ENCODE measurements around the gene ASB18.
"Not testable (repeated sequence)": the region's sequence is repeated elsewhere in the genome, so short reads cannot be mapped to it uniquely, and the experiment has no call there.

The ASB18 gene

DNA sequence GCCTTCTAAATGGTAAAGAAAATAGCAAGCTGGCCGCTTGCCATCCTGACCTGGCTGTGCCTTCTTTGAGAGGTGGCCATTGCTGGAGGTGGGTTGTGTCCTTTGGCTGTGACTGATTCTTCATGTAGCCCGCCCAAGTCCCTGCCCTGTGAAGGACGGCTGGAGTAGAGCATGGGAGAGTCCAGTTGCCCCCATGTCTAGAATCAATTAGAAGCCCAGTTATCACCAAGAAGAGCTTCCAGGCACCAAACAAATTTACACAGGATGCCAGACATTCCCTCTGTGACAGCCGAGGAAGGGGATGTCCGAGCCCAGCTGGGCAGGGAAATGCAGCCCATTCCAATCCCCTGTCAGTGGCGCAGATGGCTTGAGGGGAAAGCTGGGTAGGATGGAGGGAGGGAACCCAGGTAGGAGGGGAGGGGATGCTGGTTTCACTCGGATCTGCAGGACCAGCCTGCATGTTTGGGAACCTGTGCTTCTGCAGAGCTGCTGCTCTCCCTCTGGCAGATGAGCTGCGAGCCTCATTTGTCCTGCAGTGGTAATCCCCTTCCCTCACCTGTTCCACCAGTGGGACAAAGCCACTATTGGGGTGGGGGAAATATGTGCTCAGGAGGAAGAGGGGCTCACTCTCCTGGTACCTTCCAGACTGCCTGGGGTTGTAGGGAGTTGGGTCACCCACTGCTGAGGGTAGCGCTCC is 25.7 kb upstream of the ASB18 start:
- CTCF ChIA-PET: no interaction called here
- no peak for DNase-seq (ENCODE audit: low read depth, low spot score)
- TF ChIP-seq, protein P1, sequence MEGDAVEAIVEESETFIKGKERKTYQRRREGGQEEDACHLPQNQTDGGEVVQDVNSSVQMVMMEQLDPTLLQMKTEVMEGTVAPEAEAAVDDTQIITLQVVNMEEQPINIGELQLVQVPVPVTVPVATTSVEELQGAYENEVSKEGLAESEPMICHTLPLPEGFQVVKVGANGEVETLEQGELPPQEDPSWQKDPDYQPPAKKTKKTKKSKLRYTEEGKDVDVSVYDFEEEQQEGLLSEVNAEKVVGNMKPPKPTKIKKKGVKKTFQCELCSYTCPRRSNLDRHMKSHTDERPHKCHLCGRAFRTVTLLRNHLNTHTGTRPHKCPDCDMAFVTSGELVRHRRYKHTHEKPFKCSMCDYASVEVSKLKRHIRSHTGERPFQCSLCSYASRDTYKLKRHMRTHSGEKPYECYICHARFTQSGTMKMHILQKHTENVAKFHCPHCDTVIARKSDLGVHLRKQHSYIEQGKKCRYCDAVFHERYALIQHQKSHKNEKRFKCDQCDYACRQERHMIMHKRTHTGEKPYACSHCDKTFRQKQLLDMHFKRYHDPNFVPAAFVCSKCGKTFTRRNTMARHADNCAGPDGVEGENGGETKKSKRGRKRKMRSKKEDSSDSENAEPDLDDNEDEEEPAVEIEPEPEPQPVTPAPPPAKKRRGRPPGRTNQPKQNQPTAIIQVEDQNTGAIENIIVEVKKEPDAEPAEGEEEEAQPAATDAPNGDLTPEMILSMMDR (IDR thresholded peaks at IDR 0.05; ENCODE audit: insufficient read depth, low read length, missing control alignments): no peak
- POLR2A ChIA-PET: no interaction called here
- H3K4me3 ChIP-seq (ENCODE audit: low read depth, low read length): no peak overlapping the region

DNA sequence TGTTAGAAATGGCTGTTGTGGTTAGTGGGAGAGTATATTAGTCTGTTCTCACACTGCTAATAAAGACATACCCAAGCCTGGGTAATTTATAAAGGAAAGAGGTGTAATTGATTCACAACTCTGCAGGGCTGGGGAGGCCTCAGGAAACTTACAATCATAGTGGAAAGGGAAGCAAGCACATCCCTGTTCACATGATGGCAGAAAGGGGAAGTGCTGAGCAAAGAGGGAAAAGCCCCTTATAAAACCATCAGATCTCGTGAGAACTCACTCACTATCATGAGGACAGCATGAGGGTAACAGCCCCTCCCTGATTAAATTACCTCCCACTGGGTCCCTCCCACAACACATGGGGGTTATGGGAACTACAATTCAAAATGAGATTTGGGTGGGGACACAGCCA is 24.2 kb upstream of the ASB18 start:
- DNase-seq (ENCODE audit: low read depth, low spot score); CTCF ChIA-PET; H3K4me3 ChIP-seq (ENCODE audit: low read depth, low read length); POLR2A ChIA-PET: not testable (repeated sequence)

DNA sequence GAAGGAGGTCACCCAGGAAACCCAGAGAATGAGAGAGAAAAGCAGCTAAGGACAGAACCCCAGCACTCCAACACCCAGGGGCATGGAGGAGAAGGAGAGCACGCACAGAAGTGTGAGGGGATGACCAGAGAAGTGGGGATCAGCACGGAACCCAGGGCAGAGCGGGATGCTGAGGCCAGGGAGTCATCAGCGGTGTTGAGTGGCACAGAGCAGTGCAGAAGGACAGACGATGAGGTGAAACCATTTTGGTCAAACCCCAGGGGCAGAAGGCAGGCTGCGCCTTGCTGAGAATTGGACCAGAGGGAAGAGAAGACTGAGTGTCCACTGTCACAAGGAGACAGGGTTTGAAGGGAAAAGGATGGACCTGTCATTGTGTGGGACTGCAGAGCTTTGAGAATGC is 23.4 kb upstream of the ASB18 start:
- TF ChIP-seq, protein P1 (IDR thresholded peaks at IDR 0.05; ENCODE audit: insufficient read depth, low read length, missing control alignments): no peak
- no peak for DNase-seq (ENCODE audit: low read depth, low spot score)
- ChIA-PET CTCF (no interaction called here), POLR2A (no interaction called here)
- H3K4me3 ChIP-seq (ENCODE audit: low read depth, low read length): no peak overlapping the region

DNA sequence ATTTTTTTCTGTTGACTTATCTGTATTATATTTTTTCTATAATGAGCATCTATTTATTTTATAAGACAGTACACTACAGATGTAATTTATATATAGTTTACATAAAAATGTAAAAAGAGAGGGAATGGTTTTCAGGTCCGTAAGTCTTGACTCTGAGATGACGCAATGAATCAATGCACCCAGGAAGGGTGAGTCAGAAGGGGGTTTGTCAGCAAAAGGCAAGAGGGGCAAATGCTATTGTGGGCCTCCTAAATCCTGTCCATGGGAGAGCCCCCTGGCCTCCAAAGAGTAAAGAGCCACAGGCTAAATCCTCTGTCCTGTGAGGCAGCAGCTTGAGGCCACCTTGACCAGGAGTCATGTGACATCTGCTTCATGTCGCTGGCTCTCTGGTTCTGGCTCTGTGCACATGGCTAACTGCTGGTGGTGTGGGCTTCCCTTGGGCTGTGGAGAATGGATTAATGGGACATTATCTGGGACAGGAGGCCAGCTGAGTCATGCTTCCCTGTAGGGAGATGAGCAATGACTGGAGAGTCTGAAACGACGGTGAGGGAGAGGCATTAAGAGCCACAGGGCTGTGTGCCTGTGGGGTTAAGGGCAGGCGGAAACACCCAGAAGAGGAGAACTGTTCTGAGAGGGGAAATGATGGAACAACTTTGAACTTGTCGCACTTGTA is 22.8 kb upstream of the ASB18 start:
- POLR2A ChIA-PET: no interaction called here
- no peak overlapping the region for H3K4me3 ChIP-seq (ENCODE audit: low read depth, low read length)
- TF ChIP-seq, protein P1 (IDR thresholded peaks at IDR 0.05; ENCODE audit: insufficient read depth, low read length, missing control alignments): no peak
- no peak for DNase-seq (ENCODE audit: low read depth, low spot score)
- CTCF ChIA-PET: no interaction called here

DNA sequence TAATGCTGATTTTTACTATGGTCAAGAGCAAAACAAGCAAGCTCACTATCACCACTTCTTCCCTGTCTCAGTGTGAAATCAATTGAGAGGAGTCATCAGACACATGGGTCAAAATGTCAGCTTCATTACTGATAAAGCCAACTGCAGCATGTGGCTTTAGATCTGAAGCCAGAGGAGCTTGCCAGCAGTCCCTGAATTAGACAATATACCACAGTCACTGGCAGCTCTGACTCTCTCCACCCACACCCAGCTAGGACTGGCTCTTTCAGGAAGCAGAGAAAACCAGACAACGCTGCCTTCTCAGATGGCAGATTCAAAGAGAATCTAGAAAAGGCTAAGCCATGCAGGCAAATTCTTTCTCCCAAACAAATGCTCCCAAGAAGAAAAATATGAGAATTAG is 20.0 kb upstream of the ASB18 start:
- TF ChIP-seq, protein P1 (IDR thresholded peaks at IDR 0.05; ENCODE audit: insufficient read depth, low read length, missing control alignments): no peak
- DNase-seq (ENCODE audit: low read depth, low spot score): no peak
- no peak overlapping the region for H3K4me3 ChIP-seq (ENCODE audit: low read depth, low read length)
- ChIA-PET CTCF (interaction anchor here (1.3 kb wide), 1 partner anchor 502 kb away, joined by 3 read pairs; no protein-coding TSS in a partner anchor), POLR2A (no interaction called here)

DNA sequence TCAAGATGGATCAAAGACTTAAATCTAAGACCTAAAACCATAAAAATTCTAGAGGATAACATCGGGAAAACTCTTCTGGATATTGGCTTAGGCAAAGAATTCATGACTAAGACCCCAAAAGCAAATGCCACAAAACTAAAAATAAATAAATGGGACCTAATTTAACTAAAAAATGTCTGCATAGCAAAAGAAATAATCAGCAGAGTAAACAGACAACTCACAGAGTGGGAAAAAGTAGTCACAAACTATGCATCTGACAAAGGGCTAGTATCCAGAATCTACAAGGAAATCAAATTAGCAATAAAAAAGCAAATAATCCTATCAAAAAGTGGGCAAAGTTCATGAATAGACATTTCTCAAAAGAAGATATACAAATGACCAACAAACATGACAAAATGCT is 18.2 kb upstream of the ASB18 start:
- H3K4me3 ChIP-seq (ENCODE audit: low read depth, low read length): no peak overlapping the region
- DNase-seq (ENCODE audit: low read depth, low spot score): no peak
- CTCF ChIA-PET: no interaction called here
- POLR2A ChIA-PET: no interaction called here
- TF ChIP-seq, protein P1 (IDR thresholded peaks at IDR 0.05; ENCODE audit: insufficient read depth, low read length, missing control alignments): no peak

DNA sequence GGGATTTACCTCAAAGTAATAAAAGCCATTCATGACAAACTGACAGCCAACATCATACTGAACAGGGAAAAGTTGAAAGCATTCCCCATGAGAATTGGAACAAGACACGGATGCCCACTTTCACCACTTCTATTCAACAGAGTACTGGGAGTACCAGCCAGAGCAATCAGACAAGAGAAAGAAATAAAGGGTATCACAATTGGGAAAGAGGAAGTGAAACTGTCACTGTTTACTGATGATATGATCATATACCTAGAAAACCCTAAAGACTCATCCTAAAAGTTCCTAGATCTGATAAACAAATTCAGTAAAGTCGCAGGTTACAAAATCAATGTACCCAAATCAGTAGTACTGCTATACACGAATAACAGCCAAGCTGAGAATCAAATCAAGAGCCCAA is 17.2 kb upstream of the ASB18 start:
- H3K4me3 ChIP-seq (ENCODE audit: low read depth, low read length): no peak overlapping the region
- ChIA-PET POLR2A (no interaction called here), CTCF (no interaction called here)
- TF ChIP-seq, protein P1 (IDR thresholded peaks at IDR 0.05; ENCODE audit: insufficient read depth, low read length, missing control alignments): no peak
- DNase-seq (ENCODE audit: low read depth, low spot score): no peak
